Brain microvascular endothelial cell (primary cell): ENCODE data around the gene RNF169.

Source experiments
- DNase-seq: peaks from one replicate; pipeline ENCODE4 v3.0.0-alpha.2; 2020
- H3K27ac ChIP-seq: fragments of 250-450 bp; sonication (Bioruptor Pico); 2 replicates; pipeline ENCODE4 v1.5.1; 2020; ENCODE audit warnings: mild to moderate bottlenecking, moderate library complexity
- H3K27me3 ChIP-seq: fragments of 250-450 bp; sonication (Bioruptor Pico); replicated peaks from 2 replicates; pipeline ENCODE4 v1.5.1; 2020; ENCODE audit warnings: mild to moderate bottlenecking
- H3K36me3 ChIP-seq: fragments of 250-450 bp; sonication (Bioruptor Pico); replicated peaks from 2 replicates; pipeline ENCODE4 v1.5.1; 2020; ENCODE audit warnings: mild to moderate bottlenecking
- H3K4me3 ChIP-seq: 2 replicates; pipeline ENCODE4 v1.5.1; 2011; ENCODE audit warnings: low read depth, mild to moderate bottlenecking, control low read depth, low read length, moderate library complexity
- CTCF ChIP-seq: IDR thresholded peaks from 2 replicates; pipeline ENCODE4 v1.5.1; 2011; ENCODE audit warnings: low read depth, mild to moderate bottlenecking, moderate library complexity, low read length, control low read depth, inconsistent platforms; ENCODE audit errors: missing control alignments
- in situ Hi-C: cut with HindIII; loops from 2 replicates; pipeline ENCODE4 v1.10.0; 2017; ENCODE audit warnings: low sequenced_read_pairs, low pct_ligation_motif_present

RNF169 gene

GRCh38 chr11:74863410-74863809 lies 114.8 kb downstream of the RNF169 start:
- H3K27ac ChIP-seq, result no peak overlapping the region
- no peaks in the 10 kb centered on the region for H3K27me3 ChIP-seq
- no peak for TF ChIP-seq CTCF
- H3K36me3 ChIP-seq, result peaks cover 13% of the 10 kb centered on the region
- no peak overlapping the region for H3K4me3 ChIP-seq
- in situ Hi-C loops, result no loop called here
- no peak for DNase-seq

DNA sequence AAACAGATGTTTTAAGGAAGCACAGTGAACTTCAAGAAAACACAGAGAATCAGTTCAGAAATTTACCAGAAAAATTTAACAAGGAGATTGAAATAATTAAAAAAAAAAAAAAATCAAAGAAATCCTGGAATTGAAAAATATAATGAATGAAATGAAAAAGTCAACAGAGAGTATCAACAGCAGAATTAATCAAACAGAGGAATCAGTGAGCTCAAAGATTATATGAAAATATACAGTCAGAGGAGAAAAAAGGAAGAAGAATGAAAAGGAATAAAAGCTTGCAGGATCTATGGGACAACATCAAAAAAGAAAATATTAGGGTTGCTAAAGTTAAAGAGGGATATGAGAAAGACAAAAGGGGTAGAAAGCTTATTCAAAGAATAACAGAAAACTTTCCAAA lies 117.9 kb downstream of the RNF169 start:
- Histone ChIP-seq H3K4me3 (no peak overlapping the region), H3K27me3 (no peaks in the 10 kb centered on the region), H3K36me3 (peaks cover 23% of the 10 kb centered on the region), H3K27ac (no peak overlapping the region)
- DNase-seq, result no peak
- no peak for TF ChIP-seq CTCF
- in situ Hi-C loops, result no loop called here

GRCh38 chr11:74870485-74870884 lies 121.8 kb downstream of the RNF169 start:
- Histone ChIP-seq H3K27ac (no peak overlapping the region), H3K27me3 (no peaks in the 10 kb centered on the region), H3K36me3 (peaks cover 18% of the 10 kb centered on the region), H3K4me3 (no peak overlapping the region)
- peak; percentile 34 for DNase-seq
- TF ChIP-seq CTCF, result peak; percentile 66
- in situ Hi-C loops, result no loop called here

DNA sequence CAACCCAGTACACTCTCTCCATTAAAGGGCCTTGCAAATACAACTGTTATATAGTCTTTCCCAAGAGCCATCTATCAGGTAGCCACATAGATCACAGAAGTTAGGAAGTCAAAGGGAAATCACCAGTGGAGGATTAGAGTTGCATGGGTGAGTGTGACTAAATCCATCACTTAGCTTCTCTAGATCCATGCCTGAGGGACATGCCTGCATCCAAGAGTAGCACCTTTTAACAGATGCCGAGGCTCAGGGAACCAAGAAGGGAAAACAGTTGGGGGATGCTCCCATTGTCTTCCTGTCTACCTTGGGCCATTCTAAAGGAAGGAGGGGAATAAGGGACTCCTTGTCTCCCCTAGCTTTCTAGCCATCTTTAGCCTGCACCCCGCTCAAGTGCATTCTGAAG lies 122.4 kb downstream of the RNF169 start:
- Histone ChIP-seq H3K27me3 (no peaks in the 10 kb centered on the region), H3K4me3 (no peak overlapping the region), H3K27ac (no peak overlapping the region), H3K36me3 (peaks cover 19% of the 10 kb centered on the region)
- in situ Hi-C loops, result no loop called here
- DNase-seq, result no peak
- no peak for TF ChIP-seq CTCF

DNA sequence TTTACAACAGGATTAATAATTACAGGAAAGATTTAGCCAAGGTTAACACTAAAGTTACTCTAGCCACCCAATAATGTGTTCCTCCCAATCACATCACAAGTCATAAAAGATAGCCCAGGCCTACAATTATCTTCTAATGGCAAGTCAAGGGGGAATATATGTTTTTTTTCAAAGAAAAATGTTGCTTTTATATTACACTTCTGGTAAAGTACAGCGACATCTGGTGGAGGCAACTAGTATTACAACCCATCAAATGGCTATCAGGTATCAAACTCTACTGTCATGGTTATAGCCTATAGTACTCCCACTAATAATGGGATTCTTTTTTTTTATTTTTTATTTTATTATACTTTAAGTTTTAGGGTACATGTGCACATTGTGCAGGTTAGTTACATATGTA lies 128.5 kb downstream of the RNF169 start:
- H3K4me3 ChIP-seq, result no peak overlapping the region
- peaks cover 11% of the 10 kb centered on the region for H3K36me3 ChIP-seq
- DNase-seq, result peak; percentile 37
- in situ Hi-C loops, result no loop called here
- no peaks in the 10 kb centered on the region for H3K27me3 ChIP-seq
- no peak overlapping the region for H3K27ac ChIP-seq
- TF ChIP-seq CTCF, result peak; percentile 47
